AG10803 (cell line): ENCODE results near the gene RCVRN.

ENCODE experiments used
- DNase-seq: peaks from one replicate; pipeline ENCODE4 v3.0.0; 2010; ENCODE audit warnings: low read depth
- H3K4me3 ChIP-seq: 2 replicates; pipeline ENCODE4 v1.5.1; 2011; ENCODE audit warnings: mild to moderate bottlenecking, low read length, control low read depth
- CTCF ChIP-seq: conservative IDR thresholded peaks from 2 replicates; pipeline ENCODE4 v1.5.1; 2011; ENCODE audit warnings: mild to moderate bottlenecking, low read length, control low read depth, inconsistent platforms

RCVRN gene

GRCh38 chr17:9917131-9917530 is 12.1 kb upstream of the RCVRN start:
- H3K4me3 ChIP-seq = no peak overlapping the region
- DNase-seq = no peak
- TF ChIP-seq CTCF = no peak

GRCh38 chr17:9916108-9916507 is 11.0 kb upstream of the RCVRN start:
- TF ChIP-seq CTCF = no peak
- H3K4me3 ChIP-seq = no peak overlapping the region
- no peak for DNase-seq

GRCh38 chr17:9913476-9913875 is 8.4 kb upstream of the RCVRN start:
- H3K4me3 ChIP-seq = no peak overlapping the region
- no peak for DNase-seq
- TF ChIP-seq CTCF = no peak

GRCh38 chr17:9912121-9913099 is 7.3 kb upstream of the RCVRN start:
- no peak for TF ChIP-seq CTCF
- no peak for DNase-seq
- no peak overlapping the region for H3K4me3 ChIP-seq

- DNase-seq = no peak
- no peak for TF ChIP-seq CTCF
- no peak overlapping the region for H3K4me3 ChIP-seq
These were observed 6.0 kb upstream of the RCVRN start for GRCh38 chr17:9911089-9911488.

- no peak for DNase-seq
- H3K4me3 ChIP-seq = no peak overlapping the region
- no peak for TF ChIP-seq CTCF
These were observed 3.6 kb upstream of the RCVRN start for GRCh38 chr17:9908649-9909042.

- DNase-seq = no peak
- no peak for TF ChIP-seq CTCF
- H3K4me3 ChIP-seq = no peak overlapping the region
These were observed 3.0 kb upstream of the RCVRN start for GRCh38 chr17:9907883-9908648.
